Lower lobe of right lung (tissue), 2 donors: ENCODE measurements around the gene BMP2K. TPM values are rescaled to one million over a fixed set of nuclear protein-coding genes. Genes with fewer than 3 reads are reported as not detected.

Experiments used
- ATAC-seq, 2 donors: fragments of 200-7000 bp; cut with Tn5 transposase; one replicate each; pipeline ENCODE4 v1.9.1; 2020 to 2022; ENCODE audit warnings: mild to moderate bottlenecking in 2 of 2, moderate library complexity in 2 of 2
- DNase-seq: peaks from one replicate; pipeline ENCODE4 v3.0.0-alpha.2; 2020
- H3K27ac ChIP-seq: fragments of 200-600 bp; one replicate; pipeline ENCODE4 v1.8.0; 2022
- H3K27me3 ChIP-seq: fragments of 200-600 bp; one replicate; pipeline ENCODE4 v1.8.0; 2022; ENCODE audit warnings: low read depth
- H3K36me3 ChIP-seq: fragments of 200-600 bp; one replicate; pipeline ENCODE4 v1.8.0; 2022; ENCODE audit warnings: mild to moderate bottlenecking
- H3K4me1 ChIP-seq: fragments of 200-600 bp; one replicate; pipeline ENCODE4 v1.8.0; 2022
- H3K4me3 ChIP-seq: fragments of 200-600 bp; one replicate; pipeline ENCODE4 v1.8.0; 2022; ENCODE audit warnings: mild to moderate bottlenecking
- H3K9me3 ChIP-seq: fragments of 200-600 bp; one replicate; pipeline ENCODE4 v1.8.0; 2022
- CTCF ChIP-seq: fragments of 200-600 bp; IDR thresholded peaks from one replicate; pipeline ENCODE4 v1.8.0; 2022; ENCODE audit warnings: antibody characterized with exemption, mild to moderate bottlenecking
- intact Hi-C: fragments of 100-400 bp; cut with DNase I; formaldehyde crosslinking; loops from one replicate; pipeline ENCODE4 v1.11.0; 2022
- total RNA-seq: library from RNA; stranded (reverse); fragmentation: NEBNext Ultra II Directional; extraction: Animal tissue kit (Norgen Biotek cat#: 25700); gene quantifications from one replicate; pipeline ENCODE4 v1.2.1, GENCODE V29; 2021
- donor health status: DM: no; HTN: yes; CAD: no; lungs with severe emphysema.

BMP2K gene
- total RNA-seq, 1 donor from 2014 or later: 48.9 TPM

- intact Hi-C loops: no loop called here
- Histone ChIP-seq H3K9me3 (no peaks in the 10 kb centered on the region), H3K4me1 (no peaks in the 10 kb centered on the region), H3K4me3 (no peak overlapping the region), H3K36me3 (no peaks in the 10 kb centered on the region), H3K27ac (no peak overlapping the region), H3K27me3 (no peaks in the 10 kb centered on the region)
- TF ChIP-seq CTCF: no peak
- no peak for ATAC-seq
- DNase-seq: no peak
Measured at GRCh38 chr4:78737035-78737434, 39.1 kb upstream of the BMP2K start.

GRCh38 chr4:78737973-78738372, 38.2 kb upstream of the BMP2K start:
- ATAC-seq (no peak), DNase-seq (no peak)
- no peak overlapping the region for H3K27ac ChIP-seq
- no peaks in the 10 kb centered on the region for H3K4me1 ChIP-seq
- H3K9me3 ChIP-seq: no peaks in the 10 kb centered on the region
- no peak overlapping the region for H3K4me3 ChIP-seq
- H3K27me3 ChIP-seq: no peaks in the 10 kb centered on the region
- H3K36me3 ChIP-seq: no peaks in the 10 kb centered on the region
- TF ChIP-seq CTCF: no peak
- intact Hi-C loops: no loop called here

GRCh38 chr4:78742300-78742699, 33.9 kb upstream of the BMP2K start:
- no peaks in the 10 kb centered on the region for H3K4me1 ChIP-seq
- H3K4me3 ChIP-seq: no peak overlapping the region
- no peak for TF ChIP-seq CTCF
- no peak overlapping the region for H3K27ac ChIP-seq
- no peaks in the 10 kb centered on the region for H3K9me3 ChIP-seq
- intact Hi-C loops: no loop called here
- no peaks in the 10 kb centered on the region for H3K36me3 ChIP-seq
- H3K27me3 ChIP-seq: no peaks in the 10 kb centered on the region
- no peak for DNase-seq
- ATAC-seq: no peak

GRCh38 chr4:78747475-78747922, 28.7 kb upstream of the BMP2K start:
- intact Hi-C loops: no loop called here
- Histone ChIP-seq H3K4me3 (no peak overlapping the region), H3K36me3 (no peaks in the 10 kb centered on the region), H3K27ac (no peak overlapping the region), H3K27me3 (no peaks in the 10 kb centered on the region), H3K9me3 (no peaks in the 10 kb centered on the region), H3K4me1 (peaks cover 18% of the 10 kb centered on the region)
- DNase-seq: no peak
- TF ChIP-seq CTCF: no peak
- ATAC-seq: no peak

GRCh38 chr4:78748381-78748780, 27.8 kb upstream of the BMP2K start:
- DNase-seq (no peak), ATAC-seq (no peak)
- H3K27me3 ChIP-seq: no peaks in the 10 kb centered on the region
- H3K9me3 ChIP-seq: no peaks in the 10 kb centered on the region
- no peak overlapping the region for H3K27ac ChIP-seq
- no peaks in the 10 kb centered on the region for H3K36me3 ChIP-seq
- peaks cover 18% of the 10 kb centered on the region for H3K4me1 ChIP-seq
- intact Hi-C loops: no loop called here
- TF ChIP-seq CTCF: no peak
- no peak overlapping the region for H3K4me3 ChIP-seq
